Measurements from ENCODE around the gene C1S.
"Not testable (repeated sequence)": the region's sequence is repeated elsewhere in the genome, so short reads cannot be mapped to it uniquely, and the experiment has no call there.

Gene C1S

DNA sequence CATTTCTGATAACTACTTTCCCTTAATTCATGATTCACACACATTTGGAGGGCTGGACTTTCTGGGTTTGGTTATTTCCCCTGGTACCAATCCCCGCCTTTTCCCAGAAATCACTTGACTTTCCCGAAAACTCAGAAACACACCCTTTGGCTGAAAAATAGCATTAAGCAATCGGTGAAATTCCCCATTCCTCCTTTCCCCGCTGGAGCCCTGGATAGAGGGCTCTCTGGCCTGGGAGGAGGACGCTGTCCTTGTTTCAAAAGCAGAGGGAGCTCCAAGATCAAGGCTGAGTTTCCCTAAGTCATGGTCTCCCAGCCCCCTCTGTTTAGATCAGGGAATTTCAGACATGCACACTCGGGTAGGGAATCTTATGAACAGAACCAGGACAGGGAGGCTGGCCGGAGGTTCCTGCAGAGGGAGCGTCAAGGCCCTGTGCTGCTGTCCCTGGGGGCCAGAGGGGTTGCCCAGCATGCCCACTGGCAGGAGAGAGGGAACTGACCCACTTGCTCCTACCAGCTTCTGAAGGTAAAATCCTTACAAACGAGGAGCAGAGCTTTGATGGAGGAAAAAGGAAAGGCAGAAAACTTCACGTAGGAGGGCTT lies at the start of gene C1S:
C1S (plus strand) TSS at position 366 of the 602 bp plus-strand sequence. CDS start 1,195 bp downstream, outside the sequence.
- no peak for DNase-seq (ENCODE audit: low read depth)

GRCh38 chr12:7011398-7011797 lies 49.1 kb upstream of the C1S start:
- DNase-seq (ENCODE audit: low read depth) = not testable (repeated sequence)

DNA sequence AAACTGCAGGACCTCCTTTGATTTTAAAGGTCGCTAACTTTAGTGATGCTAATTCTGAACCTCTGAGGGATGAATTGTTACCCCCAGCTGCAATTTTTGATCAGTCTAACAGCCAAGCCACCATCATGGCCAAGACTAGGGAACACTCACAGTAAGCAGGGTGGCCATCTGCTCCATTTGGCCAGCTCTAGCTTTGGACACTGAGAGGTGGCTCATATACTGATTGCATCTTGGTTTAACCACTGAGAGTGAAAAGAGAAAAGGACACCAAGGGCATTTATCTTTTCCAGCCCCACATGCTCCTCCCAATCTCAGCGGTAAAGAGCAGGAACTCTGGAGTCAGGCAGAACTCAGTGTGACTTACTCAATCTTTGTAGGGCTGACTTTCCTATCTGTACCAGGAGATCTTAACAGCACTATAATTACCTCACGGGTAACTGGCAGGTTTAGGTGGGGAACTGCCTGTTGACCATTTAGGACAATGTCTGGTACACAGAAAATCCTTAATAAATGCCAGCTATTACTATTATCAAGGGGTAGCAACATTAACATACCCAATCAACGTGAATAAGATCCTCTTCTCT lies 48.4 kb upstream of the C1S start:
- no peak for DNase-seq (ENCODE audit: low read depth)

DNA sequence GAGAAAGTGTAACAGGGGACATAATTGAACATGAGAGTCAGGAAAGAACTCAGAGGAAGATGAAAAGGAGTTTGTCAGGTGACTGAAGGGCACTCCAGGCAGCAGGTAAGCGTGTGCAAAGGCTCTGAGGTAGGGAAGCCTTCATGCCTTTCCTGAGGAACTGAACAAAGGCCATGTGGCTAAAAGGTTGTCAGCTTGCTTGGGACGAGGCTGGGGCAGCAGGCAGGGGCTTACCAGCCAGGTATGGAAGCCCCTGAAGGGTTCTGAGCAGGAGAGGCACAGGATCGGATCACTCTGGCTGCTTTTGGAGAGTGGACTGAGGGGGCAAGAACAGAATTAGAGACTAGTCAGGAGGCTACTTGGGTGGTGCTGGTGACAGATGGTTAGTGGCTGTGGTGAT lies 47.4 kb upstream of the C1S start:
- no peak for DNase-seq (ENCODE audit: low read depth)

GRCh38 chr12:7015555-7016370 lies 44.8 kb upstream of the C1S start:
- no peak for DNase-seq (ENCODE audit: low read depth)

DNA sequence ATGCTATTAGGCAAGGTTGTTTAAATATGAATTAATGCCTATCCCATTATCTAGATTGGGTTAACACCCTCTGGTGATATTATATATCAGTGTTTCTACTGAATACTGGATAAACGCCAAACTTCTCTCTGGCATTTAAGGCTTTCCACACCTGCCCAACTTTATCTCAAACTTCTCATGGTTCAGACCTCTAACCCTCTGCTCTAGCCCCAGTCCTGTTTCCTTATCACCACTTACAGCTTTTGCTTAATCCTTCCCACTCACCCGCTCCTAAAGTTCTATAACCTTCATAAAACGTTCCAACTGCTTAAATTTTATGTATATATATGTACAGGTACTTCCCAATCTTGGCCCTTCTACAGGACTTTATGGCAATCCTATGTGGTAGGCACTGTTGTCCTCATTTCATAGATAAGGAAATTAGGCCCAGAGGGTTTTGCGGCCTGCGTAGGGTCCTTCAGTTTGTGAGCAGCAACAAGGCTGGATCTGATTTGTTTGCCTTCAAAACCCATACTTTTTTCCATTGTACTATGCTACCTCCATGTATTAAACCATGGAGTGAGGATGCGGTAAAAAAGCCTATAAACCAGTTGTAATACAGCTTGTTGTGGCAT lies 43.5 kb upstream of the C1S start:
- no peak for DNase-seq (ENCODE audit: low read depth)

GRCh38 chr12:7017870-7018349 lies 42.6 kb upstream of the C1S start:
- peak; percentile 6 for DNase-seq (ENCODE audit: low read depth)

DNA sequence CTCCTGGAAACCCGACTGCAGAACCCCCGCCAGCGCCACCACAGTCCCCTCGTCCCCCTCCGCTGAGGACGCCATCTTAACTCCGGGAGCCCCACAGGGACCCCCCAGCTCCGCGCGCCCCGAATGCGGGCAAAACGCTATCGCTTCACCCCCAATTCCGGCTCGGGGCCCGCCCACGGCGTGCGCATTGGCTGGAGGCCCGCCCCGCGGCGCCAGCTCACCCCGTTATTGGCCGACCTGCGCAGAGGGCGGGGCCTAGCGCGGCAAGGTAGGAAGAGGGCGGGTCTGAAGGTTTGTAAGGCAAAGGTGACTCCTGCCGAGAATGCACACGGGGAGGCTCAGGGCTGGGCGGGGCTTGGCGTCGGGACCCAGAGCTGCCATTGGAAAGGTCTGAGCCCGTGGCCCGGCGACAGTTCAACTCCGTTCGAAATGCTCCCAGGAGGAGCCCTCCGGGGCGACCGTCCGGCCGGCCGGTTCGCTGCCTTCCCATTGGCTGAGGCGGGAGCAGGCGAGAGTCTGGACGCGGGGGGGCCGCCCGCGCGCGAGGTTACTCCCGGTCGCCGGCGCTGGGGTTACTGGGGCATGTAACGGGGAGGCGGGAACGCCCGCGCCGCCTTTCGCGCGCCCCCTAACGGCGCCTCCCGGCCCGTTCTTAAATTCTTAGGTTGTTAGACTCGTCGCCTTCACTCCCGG lies 42.0 kb upstream of the C1S start, which contains the start of gene LPCAT3:
LPCAT3 (minus strand) TSS at position 127 of the 693 bp plus-strand sequence; CDS start at position 75, 52 bp downstream.
- peak; percentile 92 for DNase-seq (ENCODE audit: low read depth)

GRCh38 chr12:7019043-7019569 lies 41.4 kb upstream of the C1S start:
- no peak for DNase-seq (ENCODE audit: low read depth)

GRCh38 chr12:7021956-7022355 lies 38.6 kb upstream of the C1S start:
- no peak for DNase-seq (ENCODE audit: low read depth)

GRCh38 chr12:7023114-7023513 lies 37.4 kb upstream of the C1S start:
- DNase-seq (ENCODE audit: low read depth) = no peak

- DNase-seq (ENCODE audit: low read depth) = no peak
Observed at GRCh38 chr12:7026854-7027253, 33.7 kb upstream of the C1S start.

DNA sequence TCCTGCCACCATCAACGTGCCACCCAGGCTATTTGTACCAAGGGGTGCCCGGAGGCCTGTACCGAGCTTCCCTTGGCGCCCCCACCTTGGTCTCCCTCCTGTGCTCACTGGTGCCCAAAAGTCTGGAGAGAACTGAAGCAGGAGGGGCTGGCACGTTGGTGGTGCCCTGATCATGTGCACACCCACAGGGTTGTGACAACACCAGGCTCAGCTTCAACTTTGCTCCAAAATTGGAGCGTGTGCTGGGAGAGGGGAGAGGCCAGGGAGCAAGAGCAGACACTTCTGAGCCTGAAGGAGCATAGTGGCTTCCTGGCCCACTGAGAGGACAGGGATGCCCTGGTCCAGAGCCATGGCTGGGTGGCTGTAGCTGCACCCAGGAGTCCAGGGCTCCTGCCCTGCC lies 29.2 kb upstream of the C1S start:
- DNase-seq (ENCODE audit: low read depth) = no peak

- DNase-seq (ENCODE audit: low read depth) = no peak
Observed at GRCh38 chr12:7032990-7033389, 27.5 kb upstream of the C1S start.

- DNase-seq (ENCODE audit: low read depth) = no peak
Observed at GRCh38 chr12:7034464-7034863, 26.1 kb upstream of the C1S start.

DNA sequence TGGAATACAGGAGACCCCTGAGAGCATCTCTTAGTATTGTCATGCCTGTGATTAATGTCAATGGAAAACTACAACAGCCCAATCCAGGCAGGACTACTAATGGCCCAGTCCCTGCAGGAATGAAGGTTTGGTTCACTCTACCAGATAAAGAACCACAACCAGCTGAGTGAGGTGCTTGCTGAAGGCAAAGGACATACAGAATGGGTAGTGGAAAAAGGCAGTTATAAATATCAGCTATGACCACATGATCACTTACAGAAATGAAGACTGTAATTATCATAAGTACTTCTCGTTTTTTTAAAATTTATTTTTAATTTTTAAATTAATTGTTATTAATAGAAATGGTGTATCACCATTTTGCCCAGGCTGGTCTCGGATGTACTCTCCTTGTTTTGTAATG lies 25.1 kb upstream of the C1S start:
- no peak for DNase-seq (ENCODE audit: low read depth)

GRCh38 chr12:7037411-7037810 lies 23.1 kb upstream of the C1S start:
- not testable (repeated sequence) for DNase-seq (ENCODE audit: low read depth)

DNA sequence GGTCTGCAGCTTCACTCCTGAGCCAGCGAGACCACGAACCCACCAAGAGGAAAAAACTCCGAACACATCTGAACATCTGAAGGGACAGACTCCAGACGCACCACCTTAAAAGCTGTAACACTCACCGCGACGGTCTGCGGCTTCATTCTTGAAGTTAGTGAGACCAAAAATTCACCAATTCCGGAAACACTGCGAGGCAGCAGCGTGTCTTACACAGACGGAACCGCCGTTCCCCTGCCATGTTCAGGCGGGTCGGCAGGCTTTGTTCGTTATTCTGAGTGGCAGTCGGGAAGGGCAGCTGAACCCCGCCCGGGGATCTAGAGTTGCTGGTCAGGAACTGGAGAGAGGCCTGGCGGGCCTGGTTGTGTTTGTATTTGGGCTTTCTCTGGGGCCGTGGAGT lies 21.9 kb upstream of the C1S start:
- no peak for DNase-seq (ENCODE audit: low read depth)

- no peak for DNase-seq (ENCODE audit: low read depth)
Observed at GRCh38 chr12:7039403-7039802, 21.1 kb upstream of the C1S start.

DNA sequence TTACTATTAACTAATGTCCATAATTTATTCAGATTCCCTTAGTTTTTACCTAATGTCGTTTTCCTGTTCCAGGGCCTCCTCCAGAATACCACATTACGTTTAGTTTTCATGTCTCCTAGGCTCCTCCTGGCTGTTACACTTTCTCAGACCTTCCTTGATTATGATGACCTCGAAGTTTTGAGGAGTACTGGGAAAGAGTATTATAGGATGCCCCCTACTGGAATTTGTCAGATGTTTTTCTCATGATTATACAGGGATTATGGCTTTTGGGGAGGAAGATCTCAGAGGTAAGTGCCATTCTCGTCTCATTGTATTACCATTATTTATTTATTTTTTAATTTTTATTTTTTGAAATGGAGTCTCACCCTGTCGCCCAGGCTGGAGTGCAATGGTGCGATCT lies 17.7 kb upstream of the C1S start:
- no peak for DNase-seq (ENCODE audit: low read depth)

DNA sequence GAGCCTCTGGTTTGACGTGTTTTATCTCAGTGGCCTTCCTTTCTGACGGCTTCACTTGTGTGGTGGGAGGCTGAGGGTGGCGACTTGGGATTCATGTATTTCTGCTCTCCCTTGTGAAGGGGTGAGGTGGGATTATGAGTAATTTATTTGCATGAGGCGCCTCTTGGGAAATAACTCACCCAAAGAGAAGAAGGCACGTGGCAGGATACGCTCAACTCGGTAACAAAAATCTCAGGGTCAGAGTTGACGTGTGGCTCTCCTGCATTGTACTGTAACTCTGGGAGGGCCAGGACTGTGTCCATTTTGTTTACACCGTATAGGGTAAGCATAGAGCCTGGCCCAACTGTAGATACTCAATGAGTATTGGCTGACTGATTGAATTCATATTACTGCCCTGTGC lies 14.6 kb upstream of the C1S start:
- DNase-seq (ENCODE audit: low read depth) = no peak
